Fibroblast of skin of right quadriceps (primary cell): ENCODE data around the gene GYS1.
A peak's percentile ranks its signal among the peaks of the same experiment; 100 is the strongest.
"Not testable (repeated sequence)": the region's sequence is repeated elsewhere in the genome, so short reads cannot be mapped to it uniquely, and the experiment has no call there.

Experiments used
- DNase-seq: peaks from one replicate; pipeline ENCODE4 v3.0.0-alpha.2; 2013

Gene GYS1

DNA sequence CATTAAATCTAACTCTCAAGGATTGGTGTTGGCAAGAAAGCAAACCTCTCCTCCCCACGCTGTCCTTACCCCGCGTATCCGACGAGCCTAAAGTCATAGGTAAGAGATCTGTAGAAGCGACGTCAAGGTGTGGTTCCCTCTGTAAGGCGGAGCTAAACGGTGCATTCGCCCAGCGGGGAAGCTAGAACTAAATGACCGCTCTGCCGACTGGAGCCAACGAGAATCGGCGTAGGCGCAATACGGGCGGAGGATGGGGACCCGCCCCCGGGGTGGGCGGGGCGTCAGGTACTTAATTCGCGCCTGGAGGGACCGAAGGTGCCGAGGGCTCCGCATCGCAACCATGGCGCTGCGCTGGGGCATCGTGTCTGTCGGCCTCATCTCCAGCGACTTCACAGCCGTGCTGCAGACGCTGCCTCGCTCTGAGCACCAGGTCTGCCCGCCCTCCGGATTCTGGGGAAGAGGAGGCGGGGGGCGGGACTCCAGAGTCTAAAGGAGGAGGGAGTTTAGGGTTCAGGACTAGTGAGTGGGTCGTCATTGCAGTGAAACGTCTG is 59.7 kb downstream of the GYS1 start, which contains the start of gene DHDH:
TSS of gene DHDH (plus strand) at position 318 of the 551 bp plus-strand sequence. CDS start at position 341, 23 bp downstream.
- peak; percentile 32 for DNase-seq

DNA sequence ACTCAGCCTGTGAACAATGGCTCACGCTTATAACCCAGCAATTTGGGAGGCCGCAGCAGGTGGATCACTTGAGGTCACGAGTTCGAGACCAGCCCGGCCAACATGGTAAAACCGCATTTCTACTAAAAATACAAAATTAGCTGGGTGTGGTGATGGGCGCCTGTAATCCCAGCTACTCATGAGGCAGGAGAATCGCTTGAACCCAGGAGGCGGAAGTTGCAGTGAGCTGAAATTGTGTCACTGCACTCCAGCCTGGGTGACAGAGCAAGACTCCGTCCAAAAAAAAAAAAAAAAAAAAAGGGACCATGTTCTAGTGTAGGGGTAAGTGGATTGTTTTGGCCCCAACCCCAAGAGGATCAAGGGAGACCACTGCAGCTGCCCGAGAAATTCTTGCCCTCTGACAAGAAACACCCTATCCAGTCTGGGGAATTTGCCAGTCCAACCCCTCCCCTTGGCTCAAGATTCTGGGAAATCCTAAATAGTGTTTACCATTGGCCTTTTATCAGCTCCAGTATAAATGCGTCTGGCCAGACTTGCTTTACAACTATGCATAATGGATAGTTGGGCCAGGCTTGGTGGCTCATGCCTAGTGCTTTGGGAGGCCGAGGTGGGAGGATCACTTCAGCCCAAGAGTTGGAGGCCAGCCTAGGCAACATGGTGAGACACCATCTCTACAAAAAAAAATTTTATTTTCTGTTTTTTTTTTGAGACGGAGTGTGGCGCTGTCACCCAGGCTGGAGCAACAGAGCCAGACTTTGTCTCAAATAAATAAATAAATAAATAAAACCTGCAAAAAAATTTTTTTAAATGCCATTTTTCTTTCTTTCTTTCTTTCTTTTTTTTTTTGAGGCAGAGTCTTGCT is 64.7 kb downstream of the GYS1 start:
- no peak for DNase-seq

DNA sequence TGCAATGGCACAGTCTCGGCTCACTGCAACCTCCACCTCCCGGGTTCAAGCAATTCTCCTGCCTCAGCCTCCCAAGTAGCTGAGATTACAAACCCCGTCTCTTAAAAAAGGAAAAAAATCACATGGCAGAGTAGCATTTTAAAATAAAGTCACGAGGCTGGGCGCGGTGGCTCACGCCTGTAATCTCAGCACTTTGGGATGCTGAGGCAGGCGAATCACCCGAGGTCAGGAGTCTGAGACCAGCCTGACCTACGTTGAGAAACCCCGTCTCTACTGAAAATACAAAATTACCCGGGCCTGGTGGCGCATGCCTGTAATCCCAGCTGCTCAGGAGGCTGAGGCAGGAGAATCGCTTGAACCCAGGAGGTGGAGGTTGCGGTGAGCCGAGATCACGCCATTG is 65.4 kb downstream of the GYS1 start:
- not testable (repeated sequence) for DNase-seq

DNA sequence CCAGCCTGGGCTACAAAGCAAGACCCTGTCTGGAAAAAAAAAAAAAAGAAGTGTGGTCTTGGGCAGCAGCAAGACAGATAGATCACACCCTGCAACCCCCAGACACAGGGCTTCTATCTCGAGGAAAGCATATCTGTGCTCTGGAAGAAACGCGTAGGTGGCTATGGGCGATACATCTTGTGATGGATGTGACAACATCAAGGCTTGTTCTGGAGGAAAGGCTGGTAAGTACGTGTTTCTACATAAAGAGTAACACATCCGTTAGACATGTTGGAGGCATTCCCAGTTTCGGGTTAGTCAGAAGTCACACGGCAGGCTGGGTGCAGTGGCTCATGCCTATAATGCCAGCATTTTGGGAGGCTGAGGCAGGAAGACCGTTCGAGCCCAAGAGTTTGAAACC is 66.2 kb downstream of the GYS1 start:
- DNase-seq: peak; percentile 92

DNA sequence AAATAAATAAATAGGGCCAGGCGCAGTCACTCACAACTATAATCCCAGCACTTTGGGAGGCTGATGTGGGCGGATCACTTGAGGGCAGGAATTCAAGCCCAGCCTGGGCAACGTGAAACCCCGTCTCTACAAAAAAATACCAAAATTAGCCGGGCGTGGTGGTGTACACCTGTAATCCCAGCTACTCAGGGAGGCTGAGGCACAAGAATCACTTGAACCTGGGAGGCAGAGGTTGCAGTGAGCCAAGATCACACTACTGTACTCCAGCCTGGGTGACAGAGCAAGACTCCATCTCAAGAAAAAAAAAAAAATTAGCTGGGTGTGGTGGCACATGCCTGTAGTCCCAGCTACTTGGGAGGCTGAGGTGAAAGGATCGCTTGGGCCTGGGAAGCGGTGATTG is 67.2 kb downstream of the GYS1 start:
- DNase-seq: not testable (repeated sequence)

DNA sequence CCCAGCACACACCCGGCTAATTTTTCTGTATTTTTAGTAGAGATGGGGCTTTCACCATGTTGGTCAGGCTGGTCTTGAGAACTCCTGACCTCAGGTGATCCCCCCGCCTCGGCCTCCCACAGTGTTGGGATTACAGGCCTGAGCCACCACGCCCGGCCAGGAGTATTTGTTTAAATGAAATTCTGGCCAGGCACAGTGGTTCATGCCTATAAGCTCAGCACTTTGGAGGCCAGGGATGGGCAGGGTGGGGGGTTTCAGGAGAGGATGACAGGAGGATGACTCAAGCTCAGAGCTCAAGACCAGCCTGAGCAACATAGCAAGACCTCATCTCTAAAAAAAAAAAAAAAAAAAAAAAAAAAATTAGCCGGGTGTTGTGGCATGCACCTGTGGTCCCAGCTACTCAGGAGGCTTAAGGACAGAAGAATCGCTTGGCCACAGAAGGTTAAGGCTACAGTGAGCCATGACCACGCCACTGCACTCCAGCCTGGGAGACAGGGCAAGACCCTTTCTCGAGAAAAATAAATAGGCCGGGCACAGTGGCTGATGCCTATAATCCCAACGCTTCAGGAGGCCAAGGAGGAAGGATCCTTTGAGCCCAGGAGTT is 67.8 kb downstream of the GYS1 start:
- DNase-seq: peak; percentile 75

DNA sequence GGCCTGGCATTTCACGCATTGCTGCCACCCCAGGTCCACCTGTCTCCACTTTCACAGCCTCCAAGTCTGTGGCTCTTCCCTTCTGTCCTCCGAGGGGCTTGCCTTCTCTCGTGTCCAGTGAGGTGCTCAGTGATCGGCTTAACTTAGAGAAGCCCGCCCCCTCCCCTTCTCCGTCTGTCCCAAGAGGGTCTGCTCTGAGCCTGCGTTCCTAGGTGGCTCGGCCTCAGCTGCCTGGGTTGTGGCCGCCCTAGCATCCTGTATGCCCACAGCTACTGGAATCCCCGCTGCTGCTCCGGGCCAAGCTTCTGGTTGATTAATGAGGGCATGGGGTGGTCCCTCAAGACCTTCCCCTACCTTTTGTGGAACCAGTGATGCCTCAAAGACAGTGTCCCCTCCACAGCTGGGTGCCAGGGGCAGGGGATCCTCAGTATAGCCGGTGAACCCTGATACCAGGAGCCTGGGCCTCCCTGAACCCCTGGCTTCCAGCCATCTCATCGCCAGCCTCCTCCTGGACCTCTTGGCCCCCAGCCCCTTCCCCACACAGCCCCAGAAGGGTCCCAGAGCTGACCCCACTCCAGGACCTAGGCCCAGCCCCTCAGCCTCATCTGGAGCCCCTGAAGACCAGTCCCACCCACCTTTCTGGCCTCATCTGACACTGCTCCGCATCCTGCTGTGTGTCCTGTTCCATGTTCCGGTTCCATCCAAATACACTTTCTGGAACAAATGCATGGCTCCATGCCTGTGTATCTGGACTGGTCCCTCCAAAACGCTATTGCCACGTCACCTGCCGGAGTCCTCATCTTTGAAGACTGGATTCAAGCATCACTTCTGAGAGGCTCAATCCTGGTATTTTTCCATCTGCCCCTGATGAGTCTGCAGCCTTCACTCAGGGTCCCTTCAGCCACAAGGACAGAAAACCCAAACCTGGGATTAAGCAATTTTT is 70.3 kb downstream of the GYS1 start:
- DNase-seq: no peak

DNA sequence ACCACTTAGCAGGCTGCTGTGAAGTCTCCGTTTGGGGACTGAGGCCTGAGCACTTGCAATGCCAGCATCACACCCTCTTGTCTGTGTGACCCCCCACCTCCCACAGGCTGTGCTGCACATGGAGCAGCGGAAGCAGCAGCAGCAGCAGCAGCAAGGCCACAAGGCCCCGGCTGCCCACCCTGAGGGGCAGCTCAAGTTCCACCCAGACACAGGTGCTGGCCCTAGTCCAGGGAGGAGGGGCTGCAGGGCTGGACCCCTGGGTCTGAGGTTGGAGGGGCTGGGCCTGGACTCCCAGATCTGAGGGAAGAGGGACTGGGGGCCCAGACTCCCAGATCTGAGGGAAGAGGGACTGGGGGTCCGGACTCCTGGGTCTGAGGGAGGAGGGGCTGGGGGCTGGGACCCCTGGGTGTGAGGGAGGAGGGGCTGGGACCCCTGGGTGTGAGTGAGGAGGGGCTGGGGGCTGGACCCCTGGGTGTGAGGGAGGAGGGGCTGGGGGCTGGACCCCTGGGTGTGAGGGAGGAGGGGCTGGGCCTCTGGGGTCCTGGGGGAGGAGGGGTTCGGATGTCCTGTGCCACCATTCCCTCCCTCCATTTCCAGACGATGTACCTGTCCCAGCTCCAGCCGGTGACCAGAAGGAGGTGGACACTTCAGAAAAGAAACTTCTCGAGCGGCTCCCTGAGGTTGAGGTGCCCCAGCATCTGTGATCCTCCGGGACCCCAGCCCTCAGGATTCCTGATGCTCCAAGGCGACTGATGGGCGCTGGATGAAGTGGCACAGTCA is 71.2 kb downstream of the GYS1 start:
- no peak for DNase-seq

DNA sequence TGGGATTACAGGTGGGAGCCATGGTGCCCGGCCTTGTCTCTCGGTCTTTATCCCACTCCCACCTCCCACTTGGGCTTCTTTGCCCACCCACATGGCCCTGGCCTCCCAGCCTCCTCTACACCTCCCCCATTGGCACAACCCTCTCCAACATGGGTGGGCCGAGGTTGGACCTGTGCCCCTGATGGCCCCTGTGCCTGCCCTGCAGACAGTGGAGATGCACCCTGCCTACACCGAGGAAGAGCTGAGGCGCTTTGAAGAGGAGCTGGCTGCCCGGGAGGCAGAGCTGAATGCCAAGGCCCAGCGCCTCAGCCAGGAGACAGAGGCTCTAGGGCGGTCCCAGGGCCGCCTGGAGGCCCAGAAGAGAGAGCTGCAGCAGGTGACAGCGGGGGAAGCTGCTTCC is 72.2 kb downstream of the GYS1 start:
- DNase-seq: no peak

DNA sequence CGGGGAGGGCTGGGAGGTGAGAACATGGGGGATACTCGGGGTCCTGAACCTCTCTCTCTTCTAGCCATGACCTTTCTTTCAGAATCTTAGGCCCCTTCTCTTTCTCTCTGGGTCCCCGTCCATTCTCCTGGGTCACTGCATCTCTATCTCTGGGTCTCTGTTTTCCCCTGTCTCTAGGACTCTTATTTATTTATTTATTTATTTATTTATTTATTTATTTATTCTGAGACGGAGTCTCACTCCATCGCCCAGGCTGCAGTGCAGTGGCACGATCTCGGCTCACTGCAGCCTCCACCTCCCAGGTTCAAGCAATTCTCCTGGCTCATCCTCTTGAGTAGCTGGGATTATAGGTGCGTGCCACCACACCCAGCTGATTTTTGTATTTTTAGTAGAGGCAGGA is 73.8 kb downstream of the GYS1 start:
- not testable (repeated sequence) for DNase-seq

DNA sequence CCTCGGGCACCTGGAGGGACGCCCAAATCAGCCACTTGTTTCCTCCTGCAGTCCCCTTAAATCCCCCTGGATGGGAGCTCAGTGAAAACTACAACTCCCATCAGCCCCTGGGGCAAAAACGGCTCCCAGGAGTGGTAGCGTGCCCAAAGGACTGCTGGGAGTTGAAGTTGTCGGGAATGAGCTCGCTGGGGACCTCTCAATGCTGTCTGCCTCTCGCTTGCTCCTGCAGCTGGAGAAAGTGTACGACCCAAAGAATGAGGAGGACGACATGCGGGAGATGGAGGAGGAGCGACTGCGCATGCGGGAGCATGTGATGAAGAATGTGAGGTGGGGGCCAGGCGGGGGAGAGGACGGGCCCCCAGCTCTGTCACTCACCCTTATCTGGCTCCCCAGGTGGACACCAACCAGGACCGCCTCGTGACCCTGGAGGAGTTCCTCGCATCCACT is 74.3 kb downstream of the GYS1 start:
- no peak for DNase-seq
